Choroid plexus epithelial cell (primary cell): ENCODE measurements around the gene GPLD1.
"Not testable (repeated sequence)": the region's sequence is repeated elsewhere in the genome, so short reads cannot be mapped to it uniquely, and the experiment has no call there.

ENCODE experiments used
- DNase-seq: peaks from one replicate; pipeline ENCODE4 v3.0.0-alpha.2; 2010; ENCODE audit warnings: low read depth
- H3K4me3 ChIP-seq: 2 replicates; pipeline ENCODE4 v1.5.1; 2011; ENCODE audit warnings: low read depth, mild to moderate bottlenecking, control low read depth, low read length, moderate library complexity
- CTCF ChIP-seq: conservative IDR thresholded peaks from 2 replicates; pipeline ENCODE4 v1.5.1; 2011; ENCODE audit warnings: low read depth, mild to moderate bottlenecking, control low read depth, inconsistent platforms, low read length, moderate library complexity

GPLD1 gene

GRCh38 chr6:24425091-24425490 is 64.3 kb downstream of the GPLD1 start:
- DNase-seq = no peak
- TF ChIP-seq CTCF = no peak
- H3K4me3 ChIP-seq = no peak overlapping the region

- peak; percentile 6 for DNase-seq
- H3K4me3 ChIP-seq = no peak overlapping the region
- no peak for TF ChIP-seq CTCF
Observed at GRCh38 chr6:24419526-24419925, 69.9 kb downstream of the GPLD1 start.

GRCh38 chr6:24415753-24416152 is 73.6 kb downstream of the GPLD1 start:
- no peak for TF ChIP-seq CTCF
- DNase-seq = no peak
- no peak overlapping the region for H3K4me3 ChIP-seq

- not testable (repeated sequence) for DNase-seq, H3K4me3 ChIP-seq
Observed at GRCh38 chr6:24414531-24414930, 74.8 kb downstream of the GPLD1 start.

- no peak overlapping the region for H3K4me3 ChIP-seq
- TF ChIP-seq CTCF = no peak
- DNase-seq = no peak
Observed at GRCh38 chr6:24412294-24412693, 77.1 kb downstream of the GPLD1 start.

GRCh38 chr6:24410622-24411021 is 78.8 kb downstream of the GPLD1 start:
- no peak for TF ChIP-seq CTCF

GRCh38 chr6:24408719-24409410 is 80.5 kb downstream of the GPLD1 start:
- DNase-seq = no peak
- no peak for TF ChIP-seq CTCF
- no peak overlapping the region for H3K4me3 ChIP-seq

More at GRCh38 chr6:24410622-24411021, 78.8 kb downstream of the GPLD1 start:
- DNase-seq = no peak
- H3K4me3 ChIP-seq = no peak overlapping the region
